Measurements from ENCODE around the gene ATP8A2. TPM values are rescaled to one million over a fixed set of nuclear protein-coding genes. Genes with fewer than 3 reads are reported as not detected.

The ATP8A2 gene
- total and polyA plus RNA-seq, 9 of the 15 experiments (the other 6 are each of a cell fraction or from before 2014, with no cell fraction given), result under 0.01 to 0.33 (median 0.06) TPM; not detected in 4

DNA sequence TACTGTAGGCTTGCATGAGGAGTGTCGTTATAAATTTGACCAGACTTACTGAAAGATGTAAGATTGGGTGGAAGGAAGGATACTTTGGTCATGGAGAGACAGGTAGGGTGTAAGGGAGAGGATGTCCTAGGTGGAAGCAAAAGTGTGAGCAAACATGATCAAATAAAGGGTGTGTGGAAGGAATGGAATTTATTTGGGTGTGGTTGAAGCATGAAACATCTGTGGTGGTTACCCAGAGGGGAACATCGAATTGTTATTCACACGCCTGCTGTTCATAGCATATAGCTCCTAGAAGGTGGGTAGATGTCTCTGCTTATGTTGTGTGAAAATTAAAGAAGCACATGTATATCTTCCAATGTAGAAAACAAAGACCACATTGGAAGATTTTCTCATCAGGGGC lies 157.7 kb downstream of the ATP8A2 start:
- TF ChIP-seq PHF20 (IDR thresholded peaks at IDR 0.05; ENCODE audit: partially characterized antibody), result no peak
- TF ChIP-seq, protein P1, sequence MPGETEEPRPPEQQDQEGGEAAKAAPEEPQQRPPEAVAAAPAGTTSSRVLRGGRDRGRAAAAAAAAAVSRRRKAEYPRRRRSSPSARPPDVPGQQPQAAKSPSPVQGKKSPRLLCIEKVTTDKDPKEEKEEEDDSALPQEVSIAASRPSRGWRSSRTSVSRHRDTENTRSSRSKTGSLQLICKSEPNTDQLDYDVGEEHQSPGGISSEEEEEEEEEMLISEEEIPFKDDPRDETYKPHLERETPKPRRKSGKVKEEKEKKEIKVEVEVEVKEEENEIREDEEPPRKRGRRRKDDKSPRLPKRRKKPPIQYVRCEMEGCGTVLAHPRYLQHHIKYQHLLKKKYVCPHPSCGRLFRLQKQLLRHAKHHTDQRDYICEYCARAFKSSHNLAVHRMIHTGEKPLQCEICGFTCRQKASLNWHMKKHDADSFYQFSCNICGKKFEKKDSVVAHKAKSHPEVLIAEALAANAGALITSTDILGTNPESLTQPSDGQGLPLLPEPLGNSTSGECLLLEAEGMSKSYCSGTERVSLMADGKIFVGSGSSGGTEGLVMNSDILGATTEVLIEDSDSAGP (CRISPR knock-in tag; IDR thresholded peaks at IDR 0.05), result no peak
- no peak for DNase-seq (ENCODE audit: extremely low read depth in 1 of 4, low spot score in 3 of 4)
- in situ Hi-C loops (cut with MboI), result no loop called here
- no TSS peak for BruUV-seq (replicated peaks)
- H4K20me1 ChIP-seq (replicated peaks; ENCODE audit: control insufficient read depth, insufficient read depth, low read length), result no peaks in the 10 kb centered on the region; the same call in 1 of the 2 replicates
- no peaks in the 10 kb centered on the region for H3K36me3 ChIP-seq (ENCODE audit: control insufficient read depth, insufficient read depth, low read length)
- 0% methylated on average over 1 of the region's 3 CpGs for WGBS (ENCODE audit: insufficient coverage, low coverage, missing lambda C conversion rate)
- ChIA-PET CTCF (ENCODE audit: low intra/inter-chr PET ratio) (no interaction called here), POLR2A (interaction anchor here (0.6 kb wide), 1 partner anchor 157 kb away, joined by 4 read pairs; no protein-coding TSS in a partner anchor)
- no peaks in the 10 kb centered on the region for H3K9me3 ChIP-seq (replicated peaks; ENCODE audit: control insufficient read depth, insufficient read depth, low read depth, low read length)
- H3K9ac ChIP-seq (ENCODE audit: insufficient read depth in 1 of 2, low read depth in 2 of 2, low read length in 2 of 2), result no peak overlapping the region
- intact Hi-C loops (cut with micrococcal nuclease), result no loop called here
- H3K9me1 ChIP-seq (ENCODE audit: control insufficient read depth, insufficient read depth, low read length), result no peaks in the 10 kb centered on the region
- no peak overlapping the region for H3K27ac ChIP-seq (ENCODE audit: extremely low read depth, low read depth, low read length)
- no peak overlapping the region for H3K4me2 ChIP-seq (ENCODE audit: insufficient read depth, low read length)
- no peak overlapping the region for H2AFZ ChIP-seq (ENCODE audit: low read depth, low read length)
- no peak for FAIRE-seq
- no peak for ATAC-seq
- H3K4me3 ChIP-seq, result no peak overlapping the region
- no peaks in the 10 kb centered on the region for H3K27me3 ChIP-seq (ENCODE audit: control insufficient read depth in 2 of 2, insufficient read depth in 2 of 2, low read length in 2 of 2)
- H3K79me2 ChIP-seq (ENCODE audit: control insufficient read depth, insufficient read depth, low read length), result no peaks in the 10 kb centered on the region
- no peaks in the 10 kb centered on the region for H3K4me1 ChIP-seq (replicated peaks in 1 of 2; ENCODE audit: control insufficient read depth in 2 of 2, insufficient read depth in 2 of 2, low read length in 2 of 2)

DNA sequence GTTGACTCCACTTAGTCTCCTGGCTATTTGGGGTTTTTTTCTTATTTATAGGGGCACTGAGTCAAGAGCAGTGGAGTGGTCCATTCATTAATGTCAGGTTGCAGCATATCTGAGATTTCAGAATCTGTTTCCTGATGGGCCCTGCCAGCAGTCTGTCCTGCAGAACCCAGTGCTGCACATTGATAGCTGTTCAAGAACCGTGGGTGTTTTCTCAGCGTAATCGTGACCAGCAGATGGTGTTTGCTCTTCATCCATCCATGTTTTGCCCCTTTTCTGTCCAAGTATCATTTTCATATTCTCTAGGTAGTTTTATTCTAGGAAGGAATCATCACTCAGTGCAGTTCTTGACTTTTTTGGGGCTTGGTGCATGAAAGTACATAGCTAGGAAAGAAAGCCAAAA lies 166.5 kb downstream of the ATP8A2 start:
- no peaks in the 10 kb centered on the region for H3K79me2 ChIP-seq (ENCODE audit: control insufficient read depth, insufficient read depth, low read length)
- BruUV-seq (replicated peaks), result no TSS peak
- no peaks in the 10 kb centered on the region; the same call in 1 of the 2 replicates for H4K20me1 ChIP-seq (replicated peaks; ENCODE audit: control insufficient read depth, insufficient read depth, low read length)
- H3K36me3 ChIP-seq (ENCODE audit: control insufficient read depth, insufficient read depth, low read length), result no peaks in the 10 kb centered on the region
- no peak for DNase-seq (ENCODE audit: extremely low read depth in 1 of 4, low spot score in 3 of 4)
- no peak for FAIRE-seq
- peaks cover 0 to 8% of the 10 kb centered on the region in 2 experiments; a peak in 1 of 5 replicates for H3K27me3 ChIP-seq (ENCODE audit: control insufficient read depth in 2 of 2, insufficient read depth in 2 of 2, low read length in 2 of 2)
- ChIA-PET CTCF (ENCODE audit: low intra/inter-chr PET ratio) (no interaction called here), POLR2A (interaction anchor here (0.8 kb wide), 1 partner anchor 16 kb away, joined by 3 read pairs; no protein-coding TSS in a partner anchor)
- H3K4me1 ChIP-seq (replicated peaks in 1 of 2; ENCODE audit: control insufficient read depth in 2 of 2, insufficient read depth in 2 of 2, low read length in 2 of 2), result no peaks in the 10 kb centered on the region
- no peak overlapping the region for H3K27ac ChIP-seq (ENCODE audit: extremely low read depth, low read depth, low read length)
- intact Hi-C loops (cut with micrococcal nuclease), result no loop called here
- H2AFZ ChIP-seq (ENCODE audit: low read depth, low read length), result no peak overlapping the region
- no peak overlapping the region for H3K9ac ChIP-seq (ENCODE audit: insufficient read depth in 1 of 2, low read depth in 2 of 2, low read length in 2 of 2)
- in situ Hi-C loops (cut with MboI), result no loop called here
- WGBS (ENCODE audit: insufficient coverage, low coverage, missing lambda C conversion rate), result 0% methylated on average over 3 of the region's 3 CpGs
- no peak for ATAC-seq
- H3K9me3 ChIP-seq (replicated peaks; ENCODE audit: control insufficient read depth, insufficient read depth, low read depth, low read length), result no peaks in the 10 kb centered on the region
- no peaks in the 10 kb centered on the region for H3K9me1 ChIP-seq (ENCODE audit: control insufficient read depth, insufficient read depth, low read length)
- H3K4me3 ChIP-seq, result no peak overlapping the region
- no peak overlapping the region for H3K4me2 ChIP-seq (ENCODE audit: insufficient read depth, low read length)
- TF ChIP-seq ZNF232 (CRISPR knock-in tag; IDR thresholded peaks at IDR 0.05) (no peak), PPARD (CRISPR knock-in tag; IDR thresholded peaks at IDR 0.05) (no peak), KLF13 (tag; IDR thresholded peaks at IDR 0.05; ENCODE audit: borderline replicate concordance, low read depth) (no peak), CHD4 (IDR thresholded peaks at IDR 0.05; ENCODE audit: insufficient read depth, insufficient replicate concordance, low read depth, low read length, poor library complexity, severe bottlenecking) (no peak), GABPA (tag; conservative IDR thresholded peaks at IDR 0.05; ENCODE audit: low read depth) (no peak), ZNF436 (CRISPR knock-in tag; IDR thresholded peaks at IDR 0.05) (no peak), ZNF143 (CRISPR knock-in tag; IDR thresholded peaks at IDR 0.05) (no peak)
- TF ChIP-seq, protein P2, sequence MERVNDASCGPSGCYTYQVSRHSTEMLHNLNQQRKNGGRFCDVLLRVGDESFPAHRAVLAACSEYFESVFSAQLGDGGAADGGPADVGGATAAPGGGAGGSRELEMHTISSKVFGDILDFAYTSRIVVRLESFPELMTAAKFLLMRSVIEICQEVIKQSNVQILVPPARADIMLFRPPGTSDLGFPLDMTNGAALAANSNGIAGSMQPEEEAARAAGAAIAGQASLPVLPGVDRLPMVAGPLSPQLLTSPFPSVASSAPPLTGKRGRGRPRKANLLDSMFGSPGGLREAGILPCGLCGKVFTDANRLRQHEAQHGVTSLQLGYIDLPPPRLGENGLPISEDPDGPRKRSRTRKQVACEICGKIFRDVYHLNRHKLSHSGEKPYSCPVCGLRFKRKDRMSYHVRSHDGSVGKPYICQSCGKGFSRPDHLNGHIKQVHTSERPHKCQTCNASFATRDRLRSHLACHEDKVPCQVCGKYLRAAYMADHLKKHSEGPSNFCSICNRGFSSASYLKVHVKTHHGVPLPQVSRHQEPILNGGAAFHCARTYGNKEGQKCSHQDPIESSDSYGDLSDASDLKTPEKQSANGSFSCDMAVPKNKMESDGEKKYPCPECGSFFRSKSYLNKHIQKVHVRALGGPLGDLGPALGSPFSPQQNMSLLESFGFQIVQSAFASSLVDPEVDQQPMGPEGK (CRISPR knock-in tag; IDR thresholded peaks at IDR 0.05; ENCODE audit: borderline replicate concordance), result no peak
- TF ChIP-seq, protein P3, sequence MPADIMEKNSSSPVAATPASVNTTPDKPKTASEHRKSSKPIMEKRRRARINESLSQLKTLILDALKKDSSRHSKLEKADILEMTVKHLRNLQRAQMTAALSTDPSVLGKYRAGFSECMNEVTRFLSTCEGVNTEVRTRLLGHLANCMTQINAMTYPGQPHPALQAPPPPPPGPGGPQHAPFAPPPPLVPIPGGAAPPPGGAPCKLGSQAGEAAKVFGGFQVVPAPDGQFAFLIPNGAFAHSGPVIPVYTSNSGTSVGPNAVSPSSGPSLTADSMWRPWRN (IDR thresholded peaks at IDR 0.05; ENCODE audit: low read depth), result no peak

Measured in K562 (cell line).